ENCODE measurements around the gene ATP6V0A1.

DNA sequence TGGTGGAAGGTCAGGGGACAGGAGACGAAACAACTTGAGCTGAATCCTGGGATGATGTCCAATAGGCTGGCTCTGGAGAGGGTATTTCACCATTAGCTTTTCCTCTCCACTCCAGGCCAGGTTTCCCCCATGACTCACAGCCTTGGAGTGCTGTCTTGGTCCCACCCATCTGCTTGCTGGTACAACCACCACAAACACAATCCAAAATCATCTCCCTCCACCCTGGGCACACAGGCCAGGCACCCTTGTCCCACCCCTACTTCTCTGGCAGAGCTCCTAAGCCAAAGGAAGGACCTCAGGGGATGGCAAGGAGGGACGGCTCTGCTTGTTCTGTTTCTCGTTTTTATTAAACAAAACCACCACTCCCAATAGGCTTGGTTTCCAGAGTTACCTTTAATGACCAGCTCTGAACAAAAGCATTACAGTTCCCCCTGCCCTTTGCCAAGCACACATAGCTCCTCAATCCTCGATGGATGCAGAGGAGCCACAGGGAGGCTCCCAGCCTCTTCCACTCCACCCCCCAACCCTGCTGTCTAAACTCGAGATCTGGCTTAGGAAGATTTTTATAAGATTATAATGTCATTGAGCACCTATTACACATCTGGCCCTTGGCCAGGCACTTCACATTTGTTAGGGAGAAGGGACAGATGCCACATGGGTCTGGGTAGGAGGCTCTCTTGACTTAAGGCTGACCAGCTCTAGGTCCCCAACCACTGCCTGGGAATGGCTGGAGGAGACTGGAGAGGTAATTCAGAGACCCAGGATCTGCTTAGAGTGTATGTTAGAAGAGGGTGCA is 49.0 kb upstream of the ATP6V0A1 start:
- TF ChIP-seq, protein P1, sequence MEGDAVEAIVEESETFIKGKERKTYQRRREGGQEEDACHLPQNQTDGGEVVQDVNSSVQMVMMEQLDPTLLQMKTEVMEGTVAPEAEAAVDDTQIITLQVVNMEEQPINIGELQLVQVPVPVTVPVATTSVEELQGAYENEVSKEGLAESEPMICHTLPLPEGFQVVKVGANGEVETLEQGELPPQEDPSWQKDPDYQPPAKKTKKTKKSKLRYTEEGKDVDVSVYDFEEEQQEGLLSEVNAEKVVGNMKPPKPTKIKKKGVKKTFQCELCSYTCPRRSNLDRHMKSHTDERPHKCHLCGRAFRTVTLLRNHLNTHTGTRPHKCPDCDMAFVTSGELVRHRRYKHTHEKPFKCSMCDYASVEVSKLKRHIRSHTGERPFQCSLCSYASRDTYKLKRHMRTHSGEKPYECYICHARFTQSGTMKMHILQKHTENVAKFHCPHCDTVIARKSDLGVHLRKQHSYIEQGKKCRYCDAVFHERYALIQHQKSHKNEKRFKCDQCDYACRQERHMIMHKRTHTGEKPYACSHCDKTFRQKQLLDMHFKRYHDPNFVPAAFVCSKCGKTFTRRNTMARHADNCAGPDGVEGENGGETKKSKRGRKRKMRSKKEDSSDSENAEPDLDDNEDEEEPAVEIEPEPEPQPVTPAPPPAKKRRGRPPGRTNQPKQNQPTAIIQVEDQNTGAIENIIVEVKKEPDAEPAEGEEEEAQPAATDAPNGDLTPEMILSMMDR (IDR thresholded peaks at IDR 0.05), result no peak
- TF ChIP-seq ZFX (IDR thresholded peaks at IDR 0.05; ENCODE audit: borderline replicate concordance), result no peak

Data from 22Rv1 (cell line).